GM04503 (cell line): ENCODE results near the gene MLEC.

Source experiments
- DNase-seq: peaks from one replicate; pipeline ENCODE4 v3.0.0-alpha.2; 2012; ENCODE audit warnings: low read depth

Gene MLEC

GRCh38 chr12:120692524-120693033, 5.6 kb downstream of the MLEC start:
- DNase-seq: no peak

GRCh38 chr12:120693848-120694247, 6.9 kb downstream of the MLEC start:
- DNase-seq: no peak

GRCh38 chr12:120696626-120697025, 9.7 kb downstream of the MLEC start:
- DNase-seq: no peak

- no peak for DNase-seq
These were observed 10.4 kb downstream of the MLEC start for GRCh38 chr12:120697344-120697743.

- DNase-seq: no peak
These were observed 11.7 kb downstream of the MLEC start for GRCh38 chr12:120698665-120699064.

- DNase-seq: no peak
These were observed 12.6 kb downstream of the MLEC start for GRCh38 chr12:120699553-120699952.

- no peak for DNase-seq
These were observed 13.9 kb downstream of the MLEC start for GRCh38 chr12:120700886-120701285.

GRCh38 chr12:120702637-120703036, 15.7 kb downstream of the MLEC start:
- DNase-seq: no peak

GRCh38 chr12:120703311-120703942, 16.5 kb downstream of the MLEC start:
- no peak for DNase-seq

- DNase-seq: no peak
These were observed 18.7 kb downstream of the MLEC start for GRCh38 chr12:120705618-120706017.

GRCh38 chr12:120706029-120706428, 19.1 kb downstream of the MLEC start:
- DNase-seq: no peak

- no peak for DNase-seq
These were observed 21.7 kb downstream of the MLEC start for GRCh38 chr12:120708651-120709050.

GRCh38 chr12:120710031-120710804, 23.3 kb downstream of the MLEC start, which contains the start of gene UNC119B:
Gene UNC119B (plus strand): TSS chr12:120710458. CDS start chr12:120710475, 17 bp downstream.
- DNase-seq: no peak

- no peak for DNase-seq
These were observed 23.9 kb downstream of the MLEC start for GRCh38 chr12:120710805-120711296.

- DNase-seq: no peak
These were observed 24.5 kb downstream of the MLEC start for GRCh38 chr12:120711411-120711810.

- no peak for DNase-seq
These were observed 25.7 kb downstream of the MLEC start for GRCh38 chr12:120712610-120713009.

GRCh38 chr12:120713861-120714482, 27.0 kb downstream of the MLEC start:
- no peak for DNase-seq

- DNase-seq: no peak
These were observed 31.1 kb downstream of the MLEC start for GRCh38 chr12:120718055-120718454.

- no peak for DNase-seq
These were observed 32.1 kb downstream of the MLEC start for GRCh38 chr12:120719072-120719471.

GRCh38 chr12:120719496-120720233, 32.7 kb downstream of the MLEC start:
- no peak for DNase-seq

GRCh38 chr12:120720234-120720986, 33.5 kb downstream of the MLEC start:
- no peak for DNase-seq
